ENCODE results near the gene OPTC. TPM values are rescaled to one million over a fixed set of nuclear protein-coding genes. Genes with fewer than 3 reads are reported as not detected.

Gene OPTC
- total RNA-seq, 2 experiments from 2014 or later: not detected

GRCh38 chr1:203450001-203450400 is 44.0 kb upstream of the OPTC start:
- Mint-ChIP-seq H3K27me3 (peaks cover 13% of the 10 kb centered on the region), H3K4me3 (no peak overlapping the region), H3K4me1 (ENCODE audit: low read depth) (no peaks in the 10 kb centered on the region), H3K27ac (no peak overlapping the region), H3K36me3 (ENCODE audit: low read depth) (no peaks in the 10 kb centered on the region), H3K9me3 (no peaks in the 10 kb centered on the region)
- ChIA-PET CTCF (no interaction called here), POLR2A (no interaction called here)
- TF ChIP-seq CTCF (IDR thresholded peaks at IDR 0.05): no peak
- no peak for ATAC-seq
- intact Hi-C loops (cut with micrococcal nuclease): no loop called here
- no peak for DNase-seq

- ChIA-PET POLR2A (no interaction called here), CTCF (no interaction called here)
- TF ChIP-seq CTCF (IDR thresholded peaks at IDR 0.05): no peak
- Mint-ChIP-seq H3K27me3 (peaks cover 13% of the 10 kb centered on the region), H3K4me3 (no peak overlapping the region), H3K27ac (no peak overlapping the region), H3K36me3 (ENCODE audit: low read depth) (no peaks in the 10 kb centered on the region), H3K4me1 (ENCODE audit: low read depth) (no peaks in the 10 kb centered on the region), H3K9me3 (no peaks in the 10 kb centered on the region)
- ATAC-seq: no peak
- intact Hi-C loops (cut with micrococcal nuclease): no loop called here
- DNase-seq: no peak
These were observed 43.3 kb upstream of the OPTC start for GRCh38 chr1:203450479-203451149.

GRCh38 chr1:203451836-203452784 is 41.8 kb upstream of the OPTC start:
- no peak for TF ChIP-seq CTCF (IDR thresholded peaks at IDR 0.05)
- Mint-ChIP-seq H3K9me3 (no peaks in the 10 kb centered on the region), H3K36me3 (ENCODE audit: low read depth) (no peaks in the 10 kb centered on the region), H3K27me3 (peaks cover 13% of the 10 kb centered on the region), H3K4me3 (no peak overlapping the region), H3K4me1 (ENCODE audit: low read depth) (no peaks in the 10 kb centered on the region), H3K27ac (no peak overlapping the region)
- ATAC-seq (no peak), DNase-seq (no peak)
- POLR2A ChIA-PET: no interaction called here
- CTCF ChIA-PET: interaction anchor here (0.7 to 1.0 kb wide), 3 partner anchors 109 to 184 kb away, joined by 3 to 4 read pairs (median 3); no protein-coding TSS in a partner anchor
- intact Hi-C loops (cut with micrococcal nuclease): no loop called here

GRCh38 chr1:203453016-203453415 is 40.9 kb upstream of the OPTC start:
- no peaks in the 10 kb centered on the region for H3K4me1 Mint-ChIP-seq (ENCODE audit: low read depth)
- POLR2A ChIA-PET: no interaction called here
- no peaks in the 10 kb centered on the region for H3K36me3 Mint-ChIP-seq (ENCODE audit: low read depth)
- no peak overlapping the region for H3K4me3 Mint-ChIP-seq
- peaks cover 14% of the 10 kb centered on the region for H3K27me3 Mint-ChIP-seq
- no peaks in the 10 kb centered on the region for H3K9me3 Mint-ChIP-seq
- no peak overlapping the region for H3K27ac Mint-ChIP-seq
- TF ChIP-seq CTCF (IDR thresholded peaks at IDR 0.05): no peak
- DNase-seq: no peak
- ATAC-seq: no peak
- intact Hi-C loops (cut with micrococcal nuclease): no loop called here
- CTCF ChIA-PET: interaction anchor here (1.0 kb wide), 1 partner anchor 185 kb away, joined by 4 read pairs; no protein-coding TSS in a partner anchor

GRCh38 chr1:203453616-203454015 is 40.3 kb upstream of the OPTC start:
- Mint-ChIP-seq H3K27me3 (peaks cover 16% of the 10 kb centered on the region), H3K4me1 (ENCODE audit: low read depth) (no peaks in the 10 kb centered on the region), H3K27ac (no peak overlapping the region), H3K36me3 (ENCODE audit: low read depth) (no peaks in the 10 kb centered on the region), H3K9me3 (no peaks in the 10 kb centered on the region), H3K4me3 (no peak overlapping the region)
- CTCF ChIA-PET: no interaction called here
- no peak for ATAC-seq
- no peak for TF ChIP-seq CTCF (IDR thresholded peaks at IDR 0.05)
- POLR2A ChIA-PET: no interaction called here
- DNase-seq: no peak
- intact Hi-C loops (cut with micrococcal nuclease): no loop called here
